IMR-90 (cell line): ENCODE results near the gene PTPRCAP. TPM values are rescaled to one million over a fixed set of nuclear protein-coding genes. Genes with fewer than 3 reads are reported as not detected.

Source experiments
- ATAC-seq: fragments of 200-7000 bp; cut with Tn5 transposase; 2 replicates; pipeline ENCODE4 v1.9.1; 2020; ENCODE audit warnings: low read depth, mild to moderate bottlenecking, moderate library complexity
- BruUV-seq: library from RNA; stranded (reverse); fragments of 400-500 nt; replicated peaks from 2 replicates; lab custom pipeline; 2021; lab: Mats Ljungman, UMichigan
- CTCF ChIA-PET: fragments of 300-600 bp; formaldehyde crosslinking; extraction: SDS; loops from one replicate; lab custom pipeline; 2021; ENCODE audit warnings: antibody characterized with exemption; lab: Yijun Ruan, JAX
- POLR2A ChIA-PET: fragments of 300-600 bp; sonication (Branson Sonifier 250); formaldehyde crosslinking; loops from one replicate; lab custom pipeline; 2022; ENCODE audit warnings: antibody characterized with exemption; ENCODE audit not compliant: unreplicated experiment; lab: Charles Lee
- DNase-seq: peaks from one replicate; pipeline ENCODE4 v3.0.0; 2013
- H2AFZ ChIP-seq: replicated peaks from 2 replicates; pipeline ENCODE3; 2013; ENCODE audit warnings: low read length, mild to moderate bottlenecking; ENCODE audit not compliant: poor library complexity
- H2AK5ac ChIP-seq: 2 replicates; pipeline ENCODE4 v1.6.1; 2013; ENCODE audit warnings: low read depth, low read length, inconsistent platforms
- H2AK9ac ChIP-seq: replicated peaks from 2 replicates; pipeline ENCODE3; 2013; ENCODE audit warnings: mild to moderate bottlenecking, low read depth, low read length, moderate library complexity; ENCODE audit not compliant: poor library complexity
- H2BK120ac ChIP-seq: 2 replicates; pipeline ENCODE4 v1.6.1; 2013; ENCODE audit warnings: low read depth, low read length, inconsistent platforms
- H2BK15ac ChIP-seq: 3 replicates; pipeline ENCODE4 v1.6.1; 2013; ENCODE audit warnings: low read depth, low read length, inconsistent platforms
- H2BK20ac ChIP-seq: 2 replicates; pipeline ENCODE4 v1.6.1; 2013; ENCODE audit warnings: low read depth, mild to moderate bottlenecking, inconsistent platforms, low read length, moderate library complexity
- H2BK5ac ChIP-seq: 2 replicates; pipeline ENCODE4 v1.6.1; 2013; ENCODE audit warnings: mild to moderate bottlenecking, low read depth, low read length, inconsistent platforms; ENCODE audit not compliant: poor library complexity, severe bottlenecking
- H3K14ac ChIP-seq: replicated peaks from 2 replicates; pipeline ENCODE4 v1.6.1; 2013; ENCODE audit warnings: low read depth, low read length, inconsistent platforms
- H3K18ac ChIP-seq: 2 replicates; pipeline ENCODE4 v1.6.1; 2013; ENCODE audit warnings: low read depth, low read length, control low read depth
- H3K23ac ChIP-seq: 2 replicates; pipeline ENCODE4 v1.6.1; 2013; ENCODE audit warnings: low read depth, low read length, inconsistent platforms
- H3K27ac ChIP-seq: 2 replicates; pipeline ENCODE4 v1.5.1; 2013; ENCODE audit warnings: mild to moderate bottlenecking, control low read depth, low read length; ENCODE audit not compliant: insufficient read depth
- H3K27me3 ChIP-seq: 2 replicates; pipeline ENCODE4 v1.6.1; 2013; ENCODE audit warnings: low read length; ENCODE audit not compliant: control insufficient read depth, insufficient read depth
- H3K36me3 ChIP-seq: 2 replicates; pipeline ENCODE4 v1.6.1; 2013; ENCODE audit warnings: low read length, mixed read lengths; ENCODE audit not compliant: control insufficient read depth, insufficient read depth
- H3K4ac ChIP-seq: 2 replicates; pipeline ENCODE4 v1.6.1; 2013; ENCODE audit warnings: low read depth, low read length, inconsistent platforms
- H3K4me1 ChIP-seq: 2 replicates; pipeline ENCODE4 v1.6.1; 2013; ENCODE audit warnings: low read length, mixed read lengths; ENCODE audit not compliant: control insufficient read depth, insufficient read depth
- H3K4me2 ChIP-seq: 2 replicates; pipeline ENCODE4 v1.6.1; 2013; ENCODE audit warnings: low read depth, mild to moderate bottlenecking, control low read depth, low read length, moderate library complexity
- H3K4me3 ChIP-seq: 2 replicates; pipeline ENCODE4 v1.5.1; 2013; ENCODE audit warnings: low read depth, mild to moderate bottlenecking, control low read depth, low read length, moderate library complexity; ENCODE audit not compliant: insufficient read depth
- H3K56ac ChIP-seq: 2 replicates; pipeline ENCODE4 v1.6.1; 2013; ENCODE audit warnings: low read length, inconsistent platforms; ENCODE audit not compliant: insufficient read depth; ENCODE audit errors: extremely low read depth
- H3K79me1 ChIP-seq, 2 experiments: 2 replicates each; pipeline ENCODE4 v1.6.1; 2013; ENCODE audit warnings: low read length in 2 of 2, inconsistent platforms in 1 of 2, low read depth in 1 of 2
- H3K9ac ChIP-seq: 2 replicates; pipeline ENCODE4 v1.6.1; 2013; ENCODE audit warnings: low read depth, low read length, control low read depth
- H3K9me1 ChIP-seq: 2 replicates; pipeline ENCODE4 v1.6.1; 2013; ENCODE audit warnings: low read length, inconsistent platforms; ENCODE audit not compliant: insufficient read depth
- H3K9me3 ChIP-seq: 2 replicates; pipeline ENCODE4 v1.6.1; 2013; ENCODE audit warnings: low read length; ENCODE audit not compliant: control insufficient read depth, insufficient read depth
- H4K20me1 ChIP-seq: 2 replicates; pipeline ENCODE4 v1.6.1; 2013; ENCODE audit warnings: low read length, inconsistent platforms; ENCODE audit not compliant: insufficient read depth
- H4K5ac ChIP-seq: 2 replicates; pipeline ENCODE4 v1.6.1; 2013; ENCODE audit warnings: mild to moderate bottlenecking, low read depth, low read length, control low read depth
- H4K8ac ChIP-seq, 2 experiments: 2 replicates each; pipeline ENCODE4 v1.6.1; 2013; ENCODE audit warnings: low read depth in 2 of 2, low read length in 2 of 2, control low read depth in 1 of 2, inconsistent platforms in 1 of 2
- H4K91ac ChIP-seq: 2 replicates; pipeline ENCODE4 v1.6.1; 2013; ENCODE audit warnings: low read depth, low read length, inconsistent platforms; ENCODE audit not compliant: insufficient read depth
- WGBS, 2 experiments: methylation state at CpG; one replicate each; pipeline versions ENCODE4 v1.1.5 to v1.1.7; 2013; ENCODE audit warnings: missing lambda C conversion rate in 2 of 2; ENCODE audit not compliant: insufficient read length in 1 of 2; ENCODE audit errors: extremely low coverage in 2 of 2; 5-methylcytosine and 5-hydroxymethylcytosine counted together
- dilution Hi-C: fragments of 300-500 bp; cut with HindIII; formaldehyde crosslinking; loops from one replicate; pipeline ENCODE4 v1.14.3; 2018; ENCODE audit warnings: low sequenced_read_pairs; ENCODE audit not compliant: unreplicated experiment
- in situ Hi-C: fragments of 300-500 bp; cut with MboI; formaldehyde crosslinking; loops from 3 replicates; pipeline ENCODE4 v1.14.3; 2019; ENCODE audit warnings: low sequenced_read_pairs, inconsistent platforms, mixed read lengths
- intact Hi-C: fragments of 100-400 bp; cut with micrococcal nuclease; formaldehyde crosslinking; loops from 2 replicates; pipeline ENCODE4 v1.10.0; 2022
- polyA plus RNA-seq, 3 experiments: library from polyadenylated mRNA; depleted of rRNA; stranded (reverse); fragments of >200 nt; gene quantifications; 2 replicates each; pipeline ENCODE4 v1.2.3, GENCODE V29; 2012; ENCODE audit warnings: low replicate concordance in 1 of 3
- total RNA-seq: library from RNA; depleted of rRNA; stranded (reverse); fragments of >200 nt; gene quantifications from 2 replicates; pipeline ENCODE4 v1.2.3, GENCODE V29; 2012
- TF ChIP-seq, protein P1 (sequence below): fragments of 150-350 bp; IDR thresholded peaks from 2 replicates; pipeline ENCODE4 v1.6.1; 2016; ENCODE audit warnings: low read depth, mild to moderate bottlenecking, low read length, moderate library complexity, borderline replicate concordance

PTPRCAP gene
- total and polyA plus RNA-seq, 2 of the 4 experiments (the other 2 are of a cell fraction), result 0.24 TPM; not detected in 1

DNA sequence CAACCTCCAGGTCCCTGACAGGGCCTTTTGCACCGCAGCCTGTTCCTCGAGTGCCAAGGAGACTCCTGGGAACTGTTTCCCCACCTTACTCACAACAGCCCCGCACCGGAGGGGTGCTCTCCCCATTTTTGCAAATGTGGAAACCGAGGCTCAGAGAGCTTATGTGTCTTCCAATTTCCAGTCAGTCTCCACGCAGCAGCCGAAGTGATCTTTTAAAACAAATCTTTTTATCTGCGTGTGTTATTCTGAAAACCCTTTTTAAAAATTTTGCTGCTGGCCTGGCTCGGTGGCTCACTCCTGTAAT is 32.0 kb upstream of the PTPRCAP start:
- Histone ChIP-seq H3K36me3 (peaks cover 2% of the 10 kb centered on the region; the same call in 1 of the 2 replicates), H3K79me1 (peaks cover 4 to 19% of the 10 kb centered on the region in 2 experiments; a peak in 2 of 4 replicates), H2AK5ac (peak overlapping the region; percentile 87; the same call in 1 of the 2 replicates), H3K14ac (peak overlapping the region; percentile 98), H3K18ac (peak overlapping the region; percentile 16), H4K20me1 (no peaks in the 10 kb centered on the region), H4K91ac (peak overlapping the region; percentile 93), H4K5ac (peak overlapping the region; percentile 60), H2BK5ac (peak overlapping the region; percentile 35), H2BK15ac (no peak overlapping the region), H3K4me2 (peak overlapping the region; percentile 74), H2BK120ac (peak overlapping the region; percentile 61; the same call in 1 of the 2 replicates), H3K56ac (peak overlapping the region; percentile 42), H3K23ac (peak overlapping the region; percentile 86), H3K4ac (peak overlapping the region; percentile 94), H3K4me3 (peak overlapping the region; percentile 45), H2AK9ac (peak overlapping the region; percentile 94), H2AFZ (peak overlapping the region; percentile 100), H3K9me3 (no peaks in the 10 kb centered on the region), H3K4me1 (peaks cover 4% of the 10 kb centered on the region), H3K9me1 (peaks cover 9% of the 10 kb centered on the region), H4K8ac (peak overlapping the region; percentile 100), H3K27ac (peak overlapping the region; percentile 38), H3K27me3 (peaks cover 3% of the 10 kb centered on the region), H2BK20ac (no peak overlapping the region; the same call in 1 of the 2 replicates), H3K9ac (peak overlapping the region; percentile 71)
- POLR2A ChIA-PET, result interaction anchor here (0.6 to 1.3 kb wide), 2 partner anchors 20 to 68 kb away, joined by 3 to 4 read pairs; partner anchors contain the start of gene PPP1CA
- in situ Hi-C loops (no loop called here), intact Hi-C loops (no loop called here), dilution Hi-C loops (no loop called here)
- TF ChIP-seq, protein P1, sequence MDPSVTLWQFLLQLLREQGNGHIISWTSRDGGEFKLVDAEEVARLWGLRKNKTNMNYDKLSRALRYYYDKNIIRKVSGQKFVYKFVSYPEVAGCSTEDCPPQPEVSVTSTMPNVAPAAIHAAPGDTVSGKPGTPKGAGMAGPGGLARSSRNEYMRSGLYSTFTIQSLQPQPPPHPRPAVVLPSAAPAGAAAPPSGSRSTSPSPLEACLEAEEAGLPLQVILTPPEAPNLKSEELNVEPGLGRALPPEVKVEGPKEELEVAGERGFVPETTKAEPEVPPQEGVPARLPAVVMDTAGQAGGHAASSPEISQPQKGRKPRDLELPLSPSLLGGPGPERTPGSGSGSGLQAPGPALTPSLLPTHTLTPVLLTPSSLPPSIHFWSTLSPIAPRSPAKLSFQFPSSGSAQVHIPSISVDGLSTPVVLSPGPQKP, result no peak
- ATAC-seq, result no peak
- WGBS, 2 experiments, result 13% methylated on average over 6 of the region's 9 CpGs; no CpG with 5 or more reads in 1 of the 2 experiments
- CTCF ChIA-PET, result interaction anchor here (0.7 to 1.5 kb wide), 2 partner anchors 68 to 117 kb away, joined by 3 read pairs; partner anchors contain the start of gene PPP1CA
- BruUV-seq, result no TSS peak
- DNase-seq, result no peak
